Hematopoietic multipotent progenitor cell treated with erythropoietin and hydrocortisone succinate and interleukin-3 and kit ligand, for 4 days (in vitro differentiated cells): ENCODE measurements around the gene EGF.
A peak's percentile ranks its signal among the peaks of the same experiment; 100 is the strongest.
"Not testable (repeated sequence)": the region's sequence is repeated elsewhere in the genome, so short reads cannot be mapped to it uniquely, and the experiment has no call there.

ENCODE experiments used
- DNase-seq: peaks from one replicate; pipeline ENCODE4 v3.0.0-alpha.2; 2015

Gene EGF

GRCh38 chr4:109912706-109913595 is at the start of gene EGF:
EGF (plus strand) TSS chr4:109912883; CDS start chr4:109913336, 453 bp downstream.
- peak; percentile 48 for DNase-seq

- DNase-seq = no peak
Measured at GRCh38 chr4:109864134-109864533, 48.5 kb upstream of the EGF start.

- no peak for DNase-seq
Measured at GRCh38 chr4:109870061-109870460, 42.6 kb upstream of the EGF start.

- DNase-seq = no peak
Measured at GRCh38 chr4:109872065-109872464, 40.6 kb upstream of the EGF start.

- DNase-seq = no peak
Measured at GRCh38 chr4:109872950-109873656, 39.6 kb upstream of the EGF start.

- no peak for DNase-seq
Measured at GRCh38 chr4:109873791-109874514, 38.7 kb upstream of the EGF start.

GRCh38 chr4:109875106-109875505 is 37.6 kb upstream of the EGF start:
- DNase-seq = no peak

GRCh38 chr4:109875553-109875952 is 37.1 kb upstream of the EGF start:
- not testable (repeated sequence) for DNase-seq

GRCh38 chr4:109876634-109877265 is 35.9 kb upstream of the EGF start:
- DNase-seq = no peak

- DNase-seq = no peak
Measured at GRCh38 chr4:109877400-109877799, 35.3 kb upstream of the EGF start.

- DNase-seq = no peak
Measured at GRCh38 chr4:109878355-109878754, 34.3 kb upstream of the EGF start.

GRCh38 chr4:109879081-109879480 is 33.6 kb upstream of the EGF start:
- no peak for DNase-seq

- no peak for DNase-seq
Measured at GRCh38 chr4:109879636-109880314, 32.9 kb upstream of the EGF start.

- no peak for DNase-seq
Measured at GRCh38 chr4:109886303-109886702, 26.4 kb upstream of the EGF start.

- DNase-seq = no peak
Measured at GRCh38 chr4:109887071-109887470, 25.6 kb upstream of the EGF start.

- no peak for DNase-seq
Measured at GRCh38 chr4:109890076-109890475, 22.6 kb upstream of the EGF start.

GRCh38 chr4:109902559-109903251 is 10.0 kb upstream of the EGF start:
- no peak for DNase-seq

GRCh38 chr4:109908731-109909130 is 4.0 kb upstream of the EGF start:
- no peak for DNase-seq

- no peak for DNase-seq
Measured at GRCh38 chr4:109910256-109910655, 2.4 kb upstream of the EGF start.

- DNase-seq = no peak
Measured at GRCh38 chr4:109913596-109914241, 1.0 kb downstream of the EGF start.

- no peak for DNase-seq
Measured at GRCh38 chr4:109914322-109914721, 1.6 kb downstream of the EGF start.
